ENCODE results near the gene PCSK7. TPM values are rescaled to one million over a fixed set of nuclear protein-coding genes. Genes with fewer than 3 reads are reported as not detected.

Gene PCSK7
- total and polyA plus RNA-seq, 2 of the 8 experiments (the other 6 are each of a cell fraction or from before 2014, with no cell fraction given) = 23.4 to 38.5 TPM

DNA sequence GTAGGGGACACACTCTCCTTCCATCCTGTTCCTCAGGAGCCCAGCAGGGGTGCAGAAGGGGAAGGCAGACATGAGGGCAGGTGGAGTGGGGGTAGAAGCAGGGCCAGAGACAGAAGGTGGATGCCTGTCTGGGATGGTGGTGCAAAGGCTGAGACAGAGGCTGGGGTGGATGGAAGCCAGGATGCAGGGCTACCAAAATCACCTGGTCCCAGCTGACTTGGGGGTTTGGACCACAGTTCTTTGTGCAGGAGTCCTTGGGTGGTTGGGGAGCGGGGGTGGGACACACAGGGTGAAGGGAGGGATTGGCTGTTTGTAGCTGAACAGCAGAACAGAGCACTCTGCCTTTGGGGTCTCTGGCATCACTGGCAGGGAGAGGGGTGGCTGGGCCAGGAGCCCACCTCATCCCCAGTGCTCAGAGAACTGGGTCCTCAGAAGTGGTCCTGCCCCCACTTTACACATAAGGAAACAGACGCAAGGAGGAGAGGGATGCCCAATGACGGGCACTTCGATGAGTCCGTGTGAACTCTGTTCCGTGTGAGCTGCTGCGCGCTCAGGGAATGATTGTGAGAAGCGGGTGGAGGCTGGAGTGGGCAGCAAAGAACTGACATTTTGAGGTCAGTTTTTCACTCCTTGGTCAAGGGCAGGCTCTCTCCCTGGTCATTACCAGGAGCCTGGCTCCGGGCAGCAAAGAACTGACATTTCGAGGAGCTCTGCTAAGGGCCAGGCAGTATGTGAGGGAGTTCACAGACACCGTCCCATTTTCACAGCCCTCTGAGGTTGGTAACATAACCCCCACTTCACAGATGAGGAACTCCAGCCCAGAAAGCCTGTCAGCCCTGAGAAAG lies 30.8 kb downstream of the PCSK7 start:
- Histone ChIP-seq H3K18ac (ENCODE audit: extremely low read depth, low read length) (no peak overlapping the region), H3K79me1 (ENCODE audit: low read depth, low read length) (no peaks in the 10 kb centered on the region; the same call in 1 of the 2 replicates), H3K36me3 (ENCODE audit: control insufficient read depth in 2 of 4, insufficient read depth in 4 of 4, low read length in 3 of 4) (peaks cover 2 to 8% (median 5%) of the 10 kb centered on the region in 4 experiments; a peak in 3 of 8 replicates), H3K9me3 (ENCODE audit: insufficient read depth in 2 of 2, low read depth in 1 of 2, low read length in 1 of 2) (no peaks in the 10 kb centered on the region), H2AFZ (ENCODE audit: low read length) (no peak overlapping the region), H3K4me1 (replicated peaks in 1 of 4; ENCODE audit: control insufficient read depth in 3 of 4, insufficient read depth in 4 of 4, low read length in 3 of 4) (peaks cover 7 to 32% (median 28%) of the 10 kb centered on the region in 4 experiments), H4K8ac (ENCODE audit: extremely low read depth, insufficient read depth, low read length) (peak overlapping the region; percentile 38), H4K20me1 (replicated peaks in 1 of 2; ENCODE audit: control insufficient read depth in 1 of 2, insufficient read depth in 2 of 2, low read length in 2 of 2) (peaks cover 2% of the 10 kb centered on the region in 2 experiments), H3K9ac (replicated peaks in 1 of 4; ENCODE audit: extremely low read depth in 1 of 4, low read depth in 3 of 4, low read length in 3 of 4) (peak overlapping the region in 1 of 4 experiments; percentile 34; a peak in 3 of 7 replicates), H2BK120ac (replicated peaks; ENCODE audit: low read depth, low read length) (no peak overlapping the region), H2BK5ac (ENCODE audit: low read depth, low read length) (peak overlapping the region; percentile 35; the same call in 1 of the 2 replicates), H3K79me2 (ENCODE audit: control insufficient read depth in 1 of 2, insufficient read depth in 2 of 2, low read length in 2 of 2) (peaks cover 0 to 14% of the 10 kb centered on the region in 2 experiments; a peak in 1 of 4 replicates), H2BK15ac (ENCODE audit: low read length) (no peak overlapping the region), H2BK20ac (ENCODE audit: low read length) (no peak overlapping the region), H3K4ac (replicated peaks; ENCODE audit: insufficient read length, low read depth, low read length) (no peak overlapping the region), H3K56ac (replicated peaks; ENCODE audit: insufficient read length, low read depth, low read length) (no peak overlapping the region), H3K27me3 (replicated peaks in 1 of 4; ENCODE audit: control insufficient read depth in 3 of 4, extremely low read depth in 1 of 4, insufficient read depth in 3 of 4, low read length in 3 of 4) (no peaks in the 10 kb centered on the region; a peak in 1 of 7 replicates), H3K14ac (ENCODE audit: insufficient read length) (no peak overlapping the region), H3K27ac (ENCODE audit: low read depth, low read length) (no peak overlapping the region), H2BK12ac (ENCODE audit: low read depth, low read length) (no peak overlapping the region), H4K91ac (replicated peaks; ENCODE audit: insufficient read length, low read length) (peak overlapping the region; percentile 25), H2AK5ac (ENCODE audit: low read depth, low read length) (peak overlapping the region; percentile 59; the same call in 1 of the 2 replicates), H3K4me3 (ENCODE audit: extremely low read depth in 1 of 4, insufficient read depth in 2 of 4, low read depth in 3 of 4, low read length in 4 of 4) (peak overlapping the region in 2 of 4 experiments; percentile 37 to 58; a peak in 5 of 8 replicates), H3K23ac (ENCODE audit: insufficient read length) (no peak overlapping the region), H4K5ac (ENCODE audit: insufficient read length, low read depth, low read length) (no peak overlapping the region), H3K23me2 (ENCODE audit: low read depth, low read length) (peaks cover 6% of the 10 kb centered on the region; the same call in 1 of the 2 replicates), H3K4me2 (ENCODE audit: insufficient read depth in 1 of 2, low read depth in 2 of 2, low read length in 2 of 2) (peak overlapping the region; percentile 67 to 81)
- FAIRE-seq (no peak), DNase-seq (ENCODE audit: low read depth in 1 of 2, low spot score in 2 of 2) (no peak)
- WGBS, 2 experiments (ENCODE audit: extremely low coverage in 1 of 2, insufficient coverage in 1 of 2, insufficient read length in 1 of 2, insufficient replicate concordance in 2 of 2, low coverage in 1 of 2, low lambda C conversion rate in 2 of 2, missing lambda C conversion rate in 1 of 2) = 84% methylated on average over 12 of the region's 12 CpGs; no CpG with 5 or more reads in 1 of the 2 experiments
- TF ChIP-seq POLR2A (IDR thresholded peaks at IDR 0.05; ENCODE audit: control extremely low read depth in 1 of 2, low read depth in 2 of 2, low read length in 2 of 2) = peak; percentile 57 to 69
- no peak for TF ChIP-seq BCL11A (IDR thresholded peaks at IDR 0.05; ENCODE audit: low read depth in 2 of 2, low read length in 2 of 2)
- TF ChIP-seq KDM1A (IDR thresholded peaks at IDR 0.05; ENCODE audit: borderline replicate concordance, low read length) = no peak
- no peak for TF ChIP-seq SRF (IDR thresholded peaks at IDR 0.05; ENCODE audit: low read depth, low read length)
- no peak for TF ChIP-seq EGR1 (IDR thresholded peaks at IDR 0.05; ENCODE audit: borderline replicate concordance, low read depth, low read length)
- TF ChIP-seq POLR2AphosphoS5 (IDR thresholded peaks at IDR 0.05; ENCODE audit: low read depth, low read length) = peak; percentile 14
- ChIA-PET CTCF (ENCODE audit: partially characterized antibody) (interaction anchor here (0.6 to 18.7 kb wide), 3 partner anchors 19 to 346 kb away, joined by 3 to 449 read pairs (median 249); partner anchors contain the start of genes PCSK7, RNF214 and SIDT2), POLR2A (ENCODE audit: partially characterized antibody) (interaction anchor here (1.0 to 10.3 kb wide), 7 partner anchors 11 to 28 kb away, joined by 3 to 153 read pairs (median 5); partner anchors contain the start of gene SIDT2)

All from H1 (cell line).